ENCODE data around the gene CTSC. TPM values are rescaled to one million over a fixed set of nuclear protein-coding genes. Genes with fewer than 3 reads are reported as not detected.

CTSC gene
- total RNA-seq, 1 donor from 2014 or later, result 195 TPM

GRCh38 chr11:88329563-88330250 lies 7.8 kb downstream of the CTSC start:
- FAIRE-seq (no peak), DNase-seq (ENCODE audit: low read depth) (no peak)
- Histone ChIP-seq H3K79me2 (ENCODE audit: insufficient read depth, low read length) (peaks cover 7% of the 10 kb centered on the region), H3K4me2 (ENCODE audit: low read length) (no peak overlapping the region), H3K4me1 (ENCODE audit: insufficient read depth, low read length) (no peaks in the 10 kb centered on the region), H3K36me3 (ENCODE audit: insufficient read depth, low read length) (peaks cover 45% of the 10 kb centered on the region), H4K20me1 (ENCODE audit: insufficient read depth, low read length) (no peaks in the 10 kb centered on the region), H3K27me3 (ENCODE audit: insufficient read depth, low read length) (no peaks in the 10 kb centered on the region), H2AFZ (ENCODE audit: low read depth, low read length) (no peak overlapping the region), H3K9ac (ENCODE audit: low read length) (no peak overlapping the region), H3K9me3 (ENCODE audit: insufficient read depth, low read depth, low read length) (no peaks in the 10 kb centered on the region), H3K27ac (ENCODE audit: low read depth, low read length) (no peak overlapping the region), H3K4me3 (ENCODE audit: insufficient read depth, low read depth, low read length) (no peak overlapping the region)
- no peak overlapping the region for H3K4me3 Mint-ChIP-seq (ENCODE audit: unreplicated experiment)
- no peaks in the 10 kb centered on the region for H3K27me3 Mint-ChIP-seq (ENCODE audit: low read depth, unreplicated experiment)
- TF ChIP-seq, protein P1, sequence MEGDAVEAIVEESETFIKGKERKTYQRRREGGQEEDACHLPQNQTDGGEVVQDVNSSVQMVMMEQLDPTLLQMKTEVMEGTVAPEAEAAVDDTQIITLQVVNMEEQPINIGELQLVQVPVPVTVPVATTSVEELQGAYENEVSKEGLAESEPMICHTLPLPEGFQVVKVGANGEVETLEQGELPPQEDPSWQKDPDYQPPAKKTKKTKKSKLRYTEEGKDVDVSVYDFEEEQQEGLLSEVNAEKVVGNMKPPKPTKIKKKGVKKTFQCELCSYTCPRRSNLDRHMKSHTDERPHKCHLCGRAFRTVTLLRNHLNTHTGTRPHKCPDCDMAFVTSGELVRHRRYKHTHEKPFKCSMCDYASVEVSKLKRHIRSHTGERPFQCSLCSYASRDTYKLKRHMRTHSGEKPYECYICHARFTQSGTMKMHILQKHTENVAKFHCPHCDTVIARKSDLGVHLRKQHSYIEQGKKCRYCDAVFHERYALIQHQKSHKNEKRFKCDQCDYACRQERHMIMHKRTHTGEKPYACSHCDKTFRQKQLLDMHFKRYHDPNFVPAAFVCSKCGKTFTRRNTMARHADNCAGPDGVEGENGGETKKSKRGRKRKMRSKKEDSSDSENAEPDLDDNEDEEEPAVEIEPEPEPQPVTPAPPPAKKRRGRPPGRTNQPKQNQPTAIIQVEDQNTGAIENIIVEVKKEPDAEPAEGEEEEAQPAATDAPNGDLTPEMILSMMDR (IDR thresholded peaks at IDR 0.05; ENCODE audit: insufficient read depth, low read depth, low read length), result no peak
- no peak for TF ChIP-seq EZH2 (IDR thresholded peaks at IDR 0.05; ENCODE audit: insufficient read depth, low read length)
- H3K9me3 Mint-ChIP-seq (ENCODE audit: unreplicated experiment), result no peaks in the 10 kb centered on the region
- H3K4me1 Mint-ChIP-seq (ENCODE audit: low read depth, unreplicated experiment), result peaks cover 13% of the 10 kb centered on the region
- H3K36me3 Mint-ChIP-seq (ENCODE audit: low read depth, unreplicated experiment), result peaks cover 15% of the 10 kb centered on the region
- no peak overlapping the region for H3K27ac Mint-ChIP-seq (ENCODE audit: unreplicated experiment)

DNA sequence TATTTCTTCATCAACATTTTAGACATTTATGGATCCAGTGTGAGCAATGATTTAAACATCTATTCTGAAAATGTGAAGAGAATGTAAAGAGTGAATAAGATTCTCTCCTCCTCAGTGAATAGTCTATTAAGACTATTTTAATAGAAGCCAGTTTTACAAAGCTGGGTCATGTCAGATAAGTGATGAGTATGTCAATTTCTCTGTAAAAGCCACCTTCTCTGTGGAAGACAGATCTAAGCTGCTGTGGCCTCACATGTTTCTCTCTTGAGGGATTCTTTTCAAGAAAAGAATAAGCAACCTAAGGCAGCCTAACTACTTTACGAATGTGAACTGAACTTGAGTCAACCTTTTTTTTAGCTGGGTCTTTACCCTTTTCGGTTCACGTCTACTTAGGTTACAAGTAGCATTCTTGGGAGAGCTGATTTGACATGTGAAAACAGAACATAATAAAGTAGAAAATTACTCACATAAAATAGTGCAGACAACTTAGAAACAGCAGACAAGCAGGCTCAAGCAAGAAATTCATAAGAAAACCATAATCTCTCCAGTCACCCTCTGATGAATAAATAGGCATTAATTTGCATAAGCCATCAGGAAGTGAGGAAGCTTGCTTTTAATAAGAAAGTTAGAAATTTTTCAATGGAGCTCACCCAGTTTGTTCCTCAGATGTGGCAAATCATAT lies 9.9 kb downstream of the CTSC start:
- H3K79me2 ChIP-seq (ENCODE audit: insufficient read depth, low read length), result peaks cover 10% of the 10 kb centered on the region
- H3K4me3 ChIP-seq (ENCODE audit: insufficient read depth, low read depth, low read length), result no peak overlapping the region
- DNase-seq (ENCODE audit: low read depth), result no peak
- H3K4me3 Mint-ChIP-seq (ENCODE audit: unreplicated experiment), result no peak overlapping the region
- no peak overlapping the region for H2AFZ ChIP-seq (ENCODE audit: low read depth, low read length)
- H3K27me3 ChIP-seq (ENCODE audit: insufficient read depth, low read length), result no peaks in the 10 kb centered on the region
- peaks cover 17% of the 10 kb centered on the region for H3K36me3 Mint-ChIP-seq (ENCODE audit: low read depth, unreplicated experiment)
- no peak overlapping the region for H3K27ac Mint-ChIP-seq (ENCODE audit: unreplicated experiment)
- H4K20me1 ChIP-seq (ENCODE audit: insufficient read depth, low read length), result no peaks in the 10 kb centered on the region
- TF ChIP-seq, protein P1 (IDR thresholded peaks at IDR 0.05; ENCODE audit: insufficient read depth, low read depth, low read length), result no peak
- TF ChIP-seq EZH2 (IDR thresholded peaks at IDR 0.05; ENCODE audit: insufficient read depth, low read length), result no peak
- H3K4me1 ChIP-seq (ENCODE audit: insufficient read depth, low read length), result no peaks in the 10 kb centered on the region
- H3K4me1 Mint-ChIP-seq (ENCODE audit: low read depth, unreplicated experiment), result peaks cover 8% of the 10 kb centered on the region
- no peak overlapping the region for H3K4me2 ChIP-seq (ENCODE audit: low read length)
- no peak for FAIRE-seq
- no peaks in the 10 kb centered on the region for H3K9me3 ChIP-seq (ENCODE audit: insufficient read depth, low read depth, low read length)
- no peaks in the 10 kb centered on the region for H3K9me3 Mint-ChIP-seq (ENCODE audit: unreplicated experiment)
- H3K36me3 ChIP-seq (ENCODE audit: insufficient read depth, low read length), result peaks cover 35% of the 10 kb centered on the region
- no peak overlapping the region for H3K27ac ChIP-seq (ENCODE audit: low read depth, low read length)
- no peaks in the 10 kb centered on the region for H3K27me3 Mint-ChIP-seq (ENCODE audit: low read depth, unreplicated experiment)
- no peak overlapping the region for H3K9ac ChIP-seq (ENCODE audit: low read length)

DNA sequence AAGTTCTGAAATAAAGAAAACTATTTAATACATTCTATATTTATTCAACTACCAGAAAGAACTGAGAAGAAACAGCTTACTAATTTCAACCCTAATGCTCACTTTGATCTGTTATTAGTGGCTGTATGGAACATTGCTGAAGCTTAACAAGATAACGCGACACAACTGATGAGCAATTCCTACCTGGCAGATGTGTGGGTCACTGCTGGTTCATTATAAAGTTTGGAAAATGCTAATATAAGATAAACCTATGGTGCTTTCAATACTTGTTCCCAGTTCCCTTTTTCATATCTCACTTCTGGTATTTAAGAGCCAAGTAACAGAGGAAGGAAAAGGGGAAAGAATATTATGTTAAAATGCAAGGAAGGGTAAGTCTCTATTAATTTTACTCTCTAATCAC lies 10.5 kb downstream of the CTSC start:
- peaks cover 32% of the 10 kb centered on the region for H3K36me3 ChIP-seq (ENCODE audit: insufficient read depth, low read length)
- Mint-ChIP-seq H3K27me3 (ENCODE audit: low read depth, unreplicated experiment) (no peaks in the 10 kb centered on the region), H3K36me3 (ENCODE audit: low read depth, unreplicated experiment) (peaks cover 18% of the 10 kb centered on the region), H3K4me1 (ENCODE audit: low read depth, unreplicated experiment) (peaks cover 8% of the 10 kb centered on the region), H3K4me3 (ENCODE audit: unreplicated experiment) (no peak overlapping the region), H3K27ac (ENCODE audit: unreplicated experiment) (no peak overlapping the region), H3K9me3 (ENCODE audit: unreplicated experiment) (no peaks in the 10 kb centered on the region)
- DNase-seq (ENCODE audit: low read depth) (no peak), FAIRE-seq (no peak)
- no peaks in the 10 kb centered on the region for H3K9me3 ChIP-seq (ENCODE audit: insufficient read depth, low read depth, low read length)
- no peak overlapping the region for H3K4me2 ChIP-seq (ENCODE audit: low read length)
- no peak overlapping the region for H3K27ac ChIP-seq (ENCODE audit: low read depth, low read length)
- no peaks in the 10 kb centered on the region for H3K27me3 ChIP-seq (ENCODE audit: insufficient read depth, low read length)
- H2AFZ ChIP-seq (ENCODE audit: low read depth, low read length), result no peak overlapping the region
- H3K9ac ChIP-seq (ENCODE audit: low read length), result no peak overlapping the region
- no peak overlapping the region for H3K4me3 ChIP-seq (ENCODE audit: insufficient read depth, low read depth, low read length)
- no peaks in the 10 kb centered on the region for H4K20me1 ChIP-seq (ENCODE audit: insufficient read depth, low read length)
- peaks cover 10% of the 10 kb centered on the region for H3K79me2 ChIP-seq (ENCODE audit: insufficient read depth, low read length)
- TF ChIP-seq EZH2 (IDR thresholded peaks at IDR 0.05; ENCODE audit: insufficient read depth, low read length), result no peak
- TF ChIP-seq, protein P1 (IDR thresholded peaks at IDR 0.05; ENCODE audit: insufficient read depth, low read depth, low read length), result no peak
- no peaks in the 10 kb centered on the region for H3K4me1 ChIP-seq (ENCODE audit: insufficient read depth, low read length)

All from astrocyte (in vitro differentiated cells and primary cell).